Astrocyte (in vitro differentiated cells and primary cell): ENCODE results near the gene GIPC2. TPM values are rescaled to one million over a fixed set of nuclear protein-coding genes. Genes with fewer than 3 reads are reported as not detected.

ENCODE experiments used
- DNase-seq: peaks from one replicate; pipeline ENCODE4 v3.0.0-alpha.2; 2010; ENCODE audit warnings: low read depth
- FAIRE-seq: peaks from 2 replicates; lab custom pipeline; 2011; peaks lifted over from hg19 to GRCh38; lab: Jason Lieb, UNC
- H2AFZ ChIP-seq: 2 replicates; pipeline ENCODE4 v1.6.0; 2012; ENCODE audit warnings: low read depth, low read length, inconsistent platforms
- H3K27ac ChIP-seq: 2 replicates; pipeline ENCODE4 v1.5.1; 2011; ENCODE audit warnings: low read depth, low read length, inconsistent platforms
- H3K27me3 ChIP-seq: 2 replicates; pipeline ENCODE4 v1.6.0; 2011; ENCODE audit warnings: low read length, inconsistent platforms; ENCODE audit not compliant: insufficient read depth
- H3K36me3 ChIP-seq: 2 replicates; pipeline ENCODE4 v1.5.1; 2011; ENCODE audit warnings: low read length, inconsistent platforms; ENCODE audit not compliant: insufficient read depth
- H3K4me1 ChIP-seq: 2 replicates; pipeline ENCODE4 v1.5.1; 2011; ENCODE audit warnings: low read length, inconsistent platforms; ENCODE audit not compliant: insufficient read depth
- H3K4me2 ChIP-seq: 2 replicates; pipeline ENCODE4 v1.6.0; 2012; ENCODE audit warnings: low read length, inconsistent platforms
- H3K4me3 ChIP-seq: 2 replicates; pipeline ENCODE4 v1.5.1; 2011; ENCODE audit warnings: low read depth, mild to moderate bottlenecking, low read length, inconsistent platforms; ENCODE audit not compliant: insufficient read depth
- H3K79me2 ChIP-seq: 2 replicates; pipeline ENCODE4 v1.6.0; 2012; ENCODE audit warnings: mild to moderate bottlenecking, low read length, inconsistent platforms; ENCODE audit not compliant: insufficient read depth
- H3K9ac ChIP-seq: 2 replicates; pipeline ENCODE4 v1.6.0; 2012; ENCODE audit warnings: mild to moderate bottlenecking, low read length, inconsistent platforms
- H3K9me3 ChIP-seq: 2 replicates; pipeline ENCODE4 v1.5.1; 2012; ENCODE audit warnings: low read depth, mild to moderate bottlenecking, low read length, inconsistent platforms; ENCODE audit not compliant: insufficient read depth
- H4K20me1 ChIP-seq: 2 replicates; pipeline ENCODE4 v1.6.0; 2012; ENCODE audit warnings: low read length, inconsistent platforms; ENCODE audit not compliant: insufficient read depth
- H3K27ac Mint-ChIP-seq: one replicate; pipeline ENCODE4 v1.8.0; 2021; ENCODE audit warnings: mild to moderate bottlenecking, mixed read lengths; ENCODE audit not compliant: unreplicated experiment
- H3K27me3 Mint-ChIP-seq: one replicate; pipeline ENCODE4 v1.8.0; 2021; ENCODE audit warnings: low read depth, mixed read lengths; ENCODE audit not compliant: unreplicated experiment
- H3K36me3 Mint-ChIP-seq: one replicate; pipeline ENCODE4 v1.8.0; 2021; ENCODE audit warnings: low read depth, mixed read lengths; ENCODE audit not compliant: unreplicated experiment
- H3K4me1 Mint-ChIP-seq: one replicate; pipeline ENCODE4 v1.8.0; 2021; ENCODE audit warnings: low read depth, mixed read lengths; ENCODE audit not compliant: unreplicated experiment
- H3K4me3 Mint-ChIP-seq: one replicate; pipeline ENCODE4 v1.8.0; 2021; ENCODE audit warnings: mild to moderate bottlenecking, moderate library complexity, mixed read lengths; ENCODE audit not compliant: unreplicated experiment
- H3K9me3 Mint-ChIP-seq: one replicate; pipeline ENCODE4 v1.8.0; 2021; ENCODE audit warnings: mild to moderate bottlenecking, mixed read lengths; ENCODE audit not compliant: unreplicated experiment
- CTCF ChIP-seq: IDR thresholded peaks from 2 replicates; pipeline ENCODE4 v1.5.1; 2011; ENCODE audit warnings: low read depth, mild to moderate bottlenecking, inconsistent platforms, low read length, moderate library complexity; ENCODE audit not compliant: insufficient read depth
- EZH2 ChIP-seq: IDR thresholded peaks from 2 replicates; pipeline ENCODE4 v1.6.1; 2012; ENCODE audit warnings: mild to moderate bottlenecking, low read length, inconsistent platforms; ENCODE audit not compliant: insufficient read depth
- total RNA-seq: library from RNA; stranded (reverse); gene quantifications from 2 replicates; pipeline ENCODE4 v1.2.1, GENCODE V29; 2021

The GIPC2 gene
- total RNA-seq, 1 donor from 2014 or later: not detected

- no peaks in the 10 kb centered on the region for H4K20me1 ChIP-seq
- H3K4me1 ChIP-seq: peaks cover 8% of the 10 kb centered on the region
- no peak overlapping the region for H3K4me3 ChIP-seq
- FAIRE-seq: no peak
- H3K36me3 Mint-ChIP-seq: peaks cover 4% of the 10 kb centered on the region
- H3K27me3 ChIP-seq: peaks cover 16% of the 10 kb centered on the region
- no peak for TF ChIP-seq EZH2
- TF ChIP-seq CTCF: no peak
- no peaks in the 10 kb centered on the region for H3K36me3 ChIP-seq
- H3K9me3 Mint-ChIP-seq: peaks cover 7% of the 10 kb centered on the region
- H2AFZ ChIP-seq: no peak overlapping the region
- no peaks in the 10 kb centered on the region for H3K4me1 Mint-ChIP-seq
- peak overlapping the region; percentile 95 for H3K4me2 ChIP-seq
- peaks cover 40% of the 10 kb centered on the region for H3K27me3 Mint-ChIP-seq
- H3K9me3 ChIP-seq: no peaks in the 10 kb centered on the region
- H3K9ac ChIP-seq: no peak overlapping the region
- H3K27ac ChIP-seq: no peak overlapping the region
- no peaks in the 10 kb centered on the region for H3K79me2 ChIP-seq
- no peak overlapping the region for H3K27ac Mint-ChIP-seq
- DNase-seq: no peak
- no peak overlapping the region for H3K4me3 Mint-ChIP-seq
These were observed 787 bp upstream of the GIPC2 start for GRCh38 chr1:78044796-78045562.

GRCh38 chr1:78045563-78045925 lies 222 bp upstream of the GIPC2 start:
- H3K4me3 ChIP-seq: peak overlapping the region; percentile 67
- no peak for FAIRE-seq

More at GRCh38 chr1:78045563-78045925, 222 bp upstream of the GIPC2 start:
- Mint-ChIP-seq H3K9me3 (peaks cover 7% of the 10 kb centered on the region), H3K4me1 (no peaks in the 10 kb centered on the region), H3K36me3 (peaks cover 4% of the 10 kb centered on the region), H3K4me3 (peak overlapping the region; percentile 62), H3K27ac (no peak overlapping the region), H3K27me3 (peaks cover 40% of the 10 kb centered on the region)
- DNase-seq: no peak
- Histone ChIP-seq H4K20me1 (no peaks in the 10 kb centered on the region), H3K9ac (peak overlapping the region; percentile 71), H3K36me3 (no peaks in the 10 kb centered on the region), H3K4me2 (peak overlapping the region; percentile 95), H2AFZ (peak overlapping the region; percentile 84), H3K4me1 (peaks cover 8% of the 10 kb centered on the region), H3K27me3 (peaks cover 16% of the 10 kb centered on the region), H3K27ac (no peak overlapping the region), H3K79me2 (no peaks in the 10 kb centered on the region), H3K9me3 (no peaks in the 10 kb centered on the region)
- TF ChIP-seq CTCF (no peak), EZH2 (no peak)
